HG02588 (cell line): ENCODE data around the gene NRXN3.

Experiments
- ATAC-seq: cut with Tn5 transposase; IDR thresholded peaks from one replicate; pipeline ENCODE4 v1.9.1; 2021; ENCODE audit warnings: mild to moderate bottlenecking, moderate library complexity; ENCODE audit not compliant: unreplicated experiment

The NRXN3 gene

GRCh38 chr14:78697341-78697740 is 527.2 kb downstream of the NRXN3 start:
- ATAC-seq, result no peak

- ATAC-seq, result no peak
Observed at GRCh38 chr14:78698991-78699390, 528.8 kb downstream of the NRXN3 start.

GRCh38 chr14:78700236-78700635 is 530.1 kb downstream of the NRXN3 start:
- no peak for ATAC-seq

- no peak for ATAC-seq
Observed at GRCh38 chr14:78701246-78701645, 531.1 kb downstream of the NRXN3 start.

- ATAC-seq, result no peak
Observed at GRCh38 chr14:78704965-78705364, 534.8 kb downstream of the NRXN3 start.

GRCh38 chr14:78705989-78706388 is 535.8 kb downstream of the NRXN3 start:
- ATAC-seq, result no peak

- no peak for ATAC-seq
Observed at GRCh38 chr14:78709795-78710557, 539.8 kb downstream of the NRXN3 start.

GRCh38 chr14:78710963-78711362 is 540.8 kb downstream of the NRXN3 start:
- ATAC-seq, result no peak

- ATAC-seq, result no peak
Observed at GRCh38 chr14:78713716-78714115, 543.5 kb downstream of the NRXN3 start.

GRCh38 chr14:78714711-78715110 is 544.5 kb downstream of the NRXN3 start:
- ATAC-seq, result no peak

GRCh38 chr14:78721756-78722480 is 551.7 kb downstream of the NRXN3 start:
- no peak for ATAC-seq

- ATAC-seq, result no peak
Observed at GRCh38 chr14:78725086-78725485, 554.9 kb downstream of the NRXN3 start.

- no peak for ATAC-seq
Observed at GRCh38 chr14:78737116-78737515, 566.9 kb downstream of the NRXN3 start.

GRCh38 chr14:78737601-78738000 is 567.4 kb downstream of the NRXN3 start:
- no peak for ATAC-seq

- no peak for ATAC-seq
Observed at GRCh38 chr14:78746086-78746595, 576.0 kb downstream of the NRXN3 start.

GRCh38 chr14:78747813-78748212 is 577.6 kb downstream of the NRXN3 start:
- no peak for ATAC-seq

GRCh38 chr14:78752518-78753188 is 582.5 kb downstream of the NRXN3 start:
- ATAC-seq, result peak; percentile 43

- ATAC-seq, result no peak
Observed at GRCh38 chr14:78754059-78754458, 583.9 kb downstream of the NRXN3 start.

GRCh38 chr14:78758333-78758732 is 588.2 kb downstream of the NRXN3 start:
- no peak for ATAC-seq

- ATAC-seq, result no peak
Observed at GRCh38 chr14:78762331-78762730, 592.2 kb downstream of the NRXN3 start.

- ATAC-seq, result no peak
Observed at GRCh38 chr14:78763746-78764145, 593.6 kb downstream of the NRXN3 start.

GRCh38 chr14:78764240-78764639 is 594.1 kb downstream of the NRXN3 start:
- ATAC-seq, result no peak
